Anterior cingulate cortex (tissue), 58 donors: ENCODE results near the gene IGF2R.
"Not testable (repeated sequence)": the region's sequence is repeated elsewhere in the genome, so short reads cannot be mapped to it uniquely, and the experiment has no call there.

ENCODE experiments used
- DNase-seq, 58 donors: peaks; one replicate each; lab custom pipeline; 2025; lab: John Stamatoyannopoulos, UW

The IGF2R gene

GRCh38 chr6:160085713-160086505 lies 117.0 kb downstream of the IGF2R start:
- no peak for DNase-seq

DNA sequence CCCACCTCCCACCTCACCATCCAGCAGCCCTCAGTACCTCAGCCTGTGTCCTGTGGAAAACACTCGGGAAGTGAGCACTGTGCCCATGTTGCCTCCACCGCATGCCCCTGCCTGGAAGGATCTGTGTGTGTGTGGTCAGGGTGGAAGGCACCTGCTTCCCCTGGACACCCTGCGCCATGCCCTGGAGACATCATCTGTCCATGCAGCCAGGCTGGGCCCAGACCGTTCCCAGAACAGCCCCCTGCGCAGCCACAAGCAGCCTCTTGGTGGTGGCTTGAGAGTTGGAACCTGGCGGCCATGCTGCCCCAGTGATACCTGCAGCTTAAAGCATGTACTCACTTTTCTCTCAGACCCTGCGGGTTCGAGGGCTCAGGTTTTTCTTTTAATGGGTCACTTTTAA lies 117.9 kb downstream of the IGF2R start:
- no peak for DNase-seq

- DNase-seq, result peak in 52 of 58 donors; percentile 3 to 72 (median 32)
Observed at GRCh38 chr6:160088069-160088783, 119.3 kb downstream of the IGF2R start.

GRCh38 chr6:160088784-160089533 lies 120.1 kb downstream of the IGF2R start:
- peak in 27 of 58 donors; percentile 2 to 65 (median 14) for DNase-seq

GRCh38 chr6:160089534-160089897 lies 120.6 kb downstream of the IGF2R start:
- no peak for DNase-seq

GRCh38 chr6:160090442-160091239 lies 121.8 kb downstream of the IGF2R start:
- not testable (repeated sequence) for DNase-seq

GRCh38 chr6:160092176-160092575 lies 123.3 kb downstream of the IGF2R start:
- DNase-seq, result not testable (repeated sequence)

- DNase-seq, result no peak
Observed at GRCh38 chr6:160092602-160093001, 123.7 kb downstream of the IGF2R start.

GRCh38 chr6:160093061-160093460 lies 124.2 kb downstream of the IGF2R start:
- DNase-seq, result no peak

DNA sequence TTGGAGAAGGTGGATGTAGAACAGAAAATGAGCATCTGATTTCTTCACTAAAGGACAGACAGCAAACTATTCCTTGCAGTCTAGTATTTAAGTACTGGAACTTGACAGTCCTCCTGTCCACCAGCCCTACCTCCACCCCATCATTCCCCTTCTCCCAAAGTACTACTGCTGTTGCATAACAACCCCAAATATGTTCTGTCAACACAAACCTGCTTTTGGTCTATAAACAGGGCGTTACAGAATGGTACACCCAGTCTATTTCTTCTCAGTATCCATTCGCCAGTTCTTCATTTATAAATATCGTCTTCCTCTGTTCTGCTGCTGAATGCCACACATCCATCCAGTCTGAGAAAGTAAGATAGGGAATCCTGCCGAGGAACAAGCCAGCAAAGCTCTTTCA lies 125.1 kb downstream of the IGF2R start:
- no peak for DNase-seq

DNA sequence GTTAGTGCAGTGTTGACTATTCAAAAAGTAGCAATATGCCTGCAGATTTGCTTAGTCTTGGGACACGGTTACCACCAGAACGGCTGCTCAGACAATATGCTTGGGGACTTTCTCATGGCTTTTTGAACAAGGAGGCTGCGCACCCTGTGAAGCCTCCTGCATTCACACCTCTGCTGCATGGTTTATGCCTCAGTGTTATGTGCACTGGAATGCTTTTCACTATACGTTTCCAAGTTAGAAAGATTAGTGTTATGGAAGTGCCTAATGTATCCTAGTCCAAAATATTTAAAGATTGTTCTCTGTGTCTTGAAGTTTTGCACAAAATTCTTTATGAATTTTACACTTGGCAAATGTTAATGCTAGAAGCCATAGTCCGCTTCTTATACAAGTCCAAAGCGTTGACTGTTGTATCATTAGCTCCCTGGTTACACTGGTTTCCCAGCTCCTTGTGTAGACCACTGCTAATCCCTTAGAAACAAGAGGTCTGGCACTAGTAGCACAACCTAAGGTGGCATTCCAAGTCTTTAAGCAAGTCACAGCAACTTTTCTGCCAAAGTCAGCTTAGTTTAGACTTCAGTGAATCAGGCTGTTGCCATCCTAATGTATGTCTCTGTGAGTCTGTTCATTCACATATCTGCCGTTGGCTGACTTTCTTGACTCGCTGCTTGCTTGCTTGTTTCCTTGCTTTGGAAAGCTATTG lies 126.4 kb downstream of the IGF2R start:
- DNase-seq, result no peak

DNA sequence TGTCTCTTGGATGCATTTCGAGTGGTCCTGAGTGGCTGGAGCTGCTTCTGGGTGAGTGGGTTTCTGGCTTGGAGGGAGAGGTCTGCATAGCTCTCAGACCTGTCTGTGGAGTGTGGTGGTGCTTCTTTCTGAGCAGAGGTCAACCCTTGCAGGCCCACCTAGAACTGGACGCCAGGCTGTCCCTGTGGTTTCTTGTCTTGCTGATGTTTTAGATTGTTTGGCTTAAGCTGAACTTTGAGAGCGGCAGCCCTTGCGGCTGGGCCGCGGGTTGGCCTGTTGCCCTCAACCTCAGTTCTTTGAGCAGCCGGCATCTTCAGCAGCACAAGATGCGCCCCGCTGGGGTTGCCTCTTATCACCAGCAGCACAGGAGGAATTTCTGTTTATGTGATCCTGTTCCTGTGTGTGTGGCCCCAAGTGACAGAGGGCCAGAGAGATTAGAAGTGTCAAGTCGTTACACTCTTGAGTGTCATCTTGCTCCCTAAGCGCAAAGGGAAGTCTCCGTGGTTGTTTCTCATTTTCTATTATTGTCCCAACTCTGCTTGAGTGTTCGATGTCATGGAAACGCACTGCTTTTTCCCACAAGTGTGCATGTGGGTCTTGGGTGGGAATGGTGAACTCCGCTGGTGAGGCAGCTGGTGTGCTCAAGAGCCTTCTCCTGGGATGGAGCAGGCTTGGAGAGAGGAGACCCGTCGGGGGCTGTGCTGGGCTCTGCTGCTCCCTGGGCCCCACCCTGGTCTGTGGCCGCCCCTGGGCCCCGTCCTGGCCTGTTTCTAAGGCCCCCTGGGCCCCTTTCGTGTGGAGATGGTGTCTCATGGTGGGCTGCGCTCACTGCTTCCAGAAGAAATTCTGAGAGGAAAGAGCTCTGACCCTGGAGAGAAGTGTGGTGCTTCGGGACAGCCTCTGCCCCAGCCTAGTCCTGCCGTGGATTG lies 132.7 kb downstream of the IGF2R start:
- DNase-seq, result no peak

DNA sequence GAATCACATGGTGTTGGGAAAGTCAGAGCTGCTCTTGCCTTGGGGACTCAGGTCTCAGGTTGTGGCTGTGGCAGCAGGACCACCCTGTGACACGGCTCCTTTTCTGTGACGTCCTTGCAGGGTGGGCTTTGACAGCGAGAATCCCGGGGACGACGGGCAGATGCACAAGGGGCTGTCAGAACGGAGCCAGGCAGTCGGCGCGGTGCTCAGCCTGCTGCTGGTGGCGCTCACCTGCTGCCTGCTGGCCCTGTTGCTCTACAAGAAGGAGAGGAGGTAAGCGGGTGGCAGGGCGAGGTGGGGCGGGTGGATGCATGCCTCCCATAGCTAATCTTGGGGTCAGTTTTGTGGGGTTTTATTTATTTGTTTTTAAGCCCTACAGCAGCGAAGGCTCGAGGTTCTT lies 133.5 kb downstream of the IGF2R start:
- DNase-seq, result no peak

DNA sequence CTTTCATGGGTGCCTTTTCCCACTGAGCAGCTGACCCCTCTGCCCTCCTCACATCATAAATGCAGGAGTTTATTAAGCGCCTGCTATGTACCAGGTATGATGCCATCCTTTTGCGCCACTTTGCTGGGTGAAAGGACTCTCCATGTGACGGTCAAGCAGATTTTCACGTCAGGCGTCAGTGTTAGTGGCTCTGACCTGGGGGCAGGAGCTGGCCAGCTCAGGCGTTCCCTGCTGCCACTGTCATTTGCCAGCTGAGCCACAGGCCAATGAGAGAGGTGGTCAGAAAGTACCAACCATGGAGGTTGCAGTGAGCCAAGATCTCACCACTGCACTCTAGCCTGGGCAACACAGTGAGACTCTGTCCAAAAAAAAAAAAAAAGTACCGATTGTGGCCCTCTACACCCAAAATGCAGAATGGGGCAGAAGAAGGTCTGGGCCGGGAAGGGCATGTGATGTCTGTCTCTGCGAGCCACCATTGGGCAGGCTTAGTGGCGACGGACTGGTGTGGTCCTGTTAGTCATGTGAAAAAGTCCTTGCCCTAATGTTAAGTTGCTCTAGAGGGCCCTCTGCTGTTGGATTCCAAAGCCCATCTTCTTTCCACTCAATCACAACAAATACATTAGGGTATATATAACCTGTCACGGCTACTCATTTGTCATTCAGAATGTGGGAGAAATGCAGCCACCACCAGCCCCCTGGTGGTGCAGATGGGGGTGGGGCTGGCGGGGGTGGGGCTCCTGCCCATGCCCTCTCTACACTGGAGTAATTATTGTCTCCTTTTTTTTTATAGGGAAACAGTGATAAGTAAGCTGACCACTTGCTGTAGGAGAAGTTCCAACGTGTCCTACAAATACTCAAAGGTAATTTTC lies 134.3 kb downstream of the IGF2R start:
- no peak for DNase-seq

- no peak for DNase-seq
Observed at GRCh38 chr6:160103825-160104100, 134.9 kb downstream of the IGF2R start.

GRCh38 chr6:160104821-160105517 lies 136.1 kb downstream of the IGF2R start:
- no peak for DNase-seq

GRCh38 chr6:160106010-160106409 lies 137.1 kb downstream of the IGF2R start:
- no peak for DNase-seq
